Gastroesophageal sphincter (tissue), 3 donors: ENCODE measurements around the gene TNNI3K.

Experiments used
- CTCF ChIP-seq, 4 experiments: fragments of 200-600 bp in 2 of 4; fragments of 450-650 bp in 2 of 4; sonication (generic) in 1 of 4; IDR thresholded peaks; one replicate each; pipeline ENCODE4 v1.5.1; 2017 to 2019; ENCODE audit warnings: antibody characterized with exemption in 4 of 4, mild to moderate bottlenecking in 2 of 4, moderate library complexity in 2 of 4
- POLR2AphosphoS5 ChIP-seq: sonication (generic); formaldehyde crosslinking; IDR thresholded peaks from one replicate; pipeline ENCODE4 v1.6.1; 2017; ENCODE audit warnings: antibody characterized with exemption

GRCh38 chr1:74399249-74399648 lies 164.1 kb downstream of the TNNI3K start:
- TF ChIP-seq POLR2AphosphoS5, result no peak
- TF ChIP-seq CTCF (IDR thresholded peaks at IDR 0.05), result no peak
